AG09309 (cell line): ENCODE measurements around the gene RNASEH1.
"Not testable (repeated sequence)": the region's sequence is repeated elsewhere in the genome, so short reads cannot be mapped to it uniquely, and the experiment has no call there.

Source experiments
- DNase-seq: peaks from one replicate; pipeline ENCODE4 v3.0.0-alpha.2; 2010; ENCODE audit warnings: low read depth
- H3K4me3 ChIP-seq: 2 replicates; pipeline ENCODE4 v1.5.1; 2011; ENCODE audit warnings: mild to moderate bottlenecking, low read depth, low read length, moderate library complexity; ENCODE audit not compliant: control insufficient read depth
- TF ChIP-seq, protein P1 (sequence below): IDR thresholded peaks from 2 replicates; pipeline ENCODE4 v1.5.1; 2011; ENCODE audit warnings: mild to moderate bottlenecking, low read depth, low read length, inconsistent platforms; ENCODE audit not compliant: insufficient read depth, control insufficient read depth; ENCODE audit errors: missing control alignments

RNASEH1 gene

DNA sequence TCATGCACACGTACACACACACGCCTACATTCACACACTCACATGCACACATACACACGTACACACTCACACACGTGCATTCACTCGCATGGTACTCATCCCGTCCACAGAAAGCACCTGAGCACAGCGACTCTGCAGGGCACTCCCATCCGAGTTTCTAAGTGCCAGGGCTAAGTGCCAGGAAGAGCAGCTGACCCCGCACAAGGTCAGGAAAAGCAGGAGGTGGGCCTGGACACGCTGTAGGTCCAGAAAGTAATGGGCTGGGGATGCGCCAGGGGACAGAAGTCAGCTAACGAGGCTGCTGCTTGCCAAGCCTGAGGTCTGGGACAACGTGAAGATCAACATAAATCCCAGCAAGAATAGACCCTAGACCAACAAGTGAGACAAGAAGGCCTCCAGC lies 54.6 kb downstream of the RNASEH1 start:
- TF ChIP-seq, protein P1, sequence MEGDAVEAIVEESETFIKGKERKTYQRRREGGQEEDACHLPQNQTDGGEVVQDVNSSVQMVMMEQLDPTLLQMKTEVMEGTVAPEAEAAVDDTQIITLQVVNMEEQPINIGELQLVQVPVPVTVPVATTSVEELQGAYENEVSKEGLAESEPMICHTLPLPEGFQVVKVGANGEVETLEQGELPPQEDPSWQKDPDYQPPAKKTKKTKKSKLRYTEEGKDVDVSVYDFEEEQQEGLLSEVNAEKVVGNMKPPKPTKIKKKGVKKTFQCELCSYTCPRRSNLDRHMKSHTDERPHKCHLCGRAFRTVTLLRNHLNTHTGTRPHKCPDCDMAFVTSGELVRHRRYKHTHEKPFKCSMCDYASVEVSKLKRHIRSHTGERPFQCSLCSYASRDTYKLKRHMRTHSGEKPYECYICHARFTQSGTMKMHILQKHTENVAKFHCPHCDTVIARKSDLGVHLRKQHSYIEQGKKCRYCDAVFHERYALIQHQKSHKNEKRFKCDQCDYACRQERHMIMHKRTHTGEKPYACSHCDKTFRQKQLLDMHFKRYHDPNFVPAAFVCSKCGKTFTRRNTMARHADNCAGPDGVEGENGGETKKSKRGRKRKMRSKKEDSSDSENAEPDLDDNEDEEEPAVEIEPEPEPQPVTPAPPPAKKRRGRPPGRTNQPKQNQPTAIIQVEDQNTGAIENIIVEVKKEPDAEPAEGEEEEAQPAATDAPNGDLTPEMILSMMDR, result no peak

DNA sequence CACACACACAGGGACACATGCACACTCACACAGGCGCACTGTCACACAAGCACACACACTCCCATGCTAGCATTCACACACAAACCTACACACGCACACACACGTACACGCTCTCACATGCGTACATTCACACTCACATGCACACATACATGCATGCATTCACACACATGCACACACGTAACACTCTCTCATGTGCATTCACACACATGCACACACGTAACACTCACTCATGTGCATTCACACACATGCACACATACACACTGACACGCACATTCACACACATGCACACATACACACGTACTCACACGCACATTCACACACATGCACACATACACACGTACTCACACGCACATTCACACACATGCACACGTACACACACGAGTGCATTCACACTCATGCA lies 55.1 kb downstream of the RNASEH1 start:
- no peak overlapping the region for H3K4me3 ChIP-seq
- DNase-seq, result no peak
- TF ChIP-seq, protein P1, result no peak

More for the DNA sequence above, 54.6 kb downstream of the RNASEH1 start:
- DNase-seq, result no peak
- H3K4me3 ChIP-seq, result no peak overlapping the region

DNA sequence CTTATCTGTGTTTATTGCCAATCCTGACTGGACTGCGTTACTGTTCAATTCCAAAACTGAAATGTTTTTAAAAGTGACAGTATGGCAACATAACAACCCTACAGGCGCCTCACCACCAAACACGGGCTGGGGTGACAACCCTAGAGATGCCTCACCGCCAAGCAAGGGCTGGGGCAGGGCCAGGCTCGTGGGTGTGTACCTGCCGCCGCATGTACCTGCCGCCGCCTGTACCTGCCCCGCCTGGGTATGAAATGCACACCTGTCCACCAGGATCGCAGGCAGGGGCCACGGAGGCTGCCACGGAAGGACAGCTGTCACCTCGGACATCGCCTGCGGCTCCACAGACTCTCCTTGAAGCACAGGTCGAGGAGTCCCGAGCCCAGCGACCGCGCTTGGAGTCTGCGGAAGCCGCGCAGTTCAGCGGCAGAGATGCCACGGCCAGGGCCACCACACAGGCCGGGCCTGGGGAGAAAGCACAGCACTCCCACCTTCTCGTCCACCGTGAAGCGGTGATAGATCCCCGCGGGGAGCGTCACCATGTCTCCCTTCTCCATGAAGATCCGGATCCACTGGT lies 57.7 kb downstream of the RNASEH1 start:
- no peak overlapping the region for H3K4me3 ChIP-seq
- no peak for DNase-seq
- TF ChIP-seq, protein P1, result no peak

DNA sequence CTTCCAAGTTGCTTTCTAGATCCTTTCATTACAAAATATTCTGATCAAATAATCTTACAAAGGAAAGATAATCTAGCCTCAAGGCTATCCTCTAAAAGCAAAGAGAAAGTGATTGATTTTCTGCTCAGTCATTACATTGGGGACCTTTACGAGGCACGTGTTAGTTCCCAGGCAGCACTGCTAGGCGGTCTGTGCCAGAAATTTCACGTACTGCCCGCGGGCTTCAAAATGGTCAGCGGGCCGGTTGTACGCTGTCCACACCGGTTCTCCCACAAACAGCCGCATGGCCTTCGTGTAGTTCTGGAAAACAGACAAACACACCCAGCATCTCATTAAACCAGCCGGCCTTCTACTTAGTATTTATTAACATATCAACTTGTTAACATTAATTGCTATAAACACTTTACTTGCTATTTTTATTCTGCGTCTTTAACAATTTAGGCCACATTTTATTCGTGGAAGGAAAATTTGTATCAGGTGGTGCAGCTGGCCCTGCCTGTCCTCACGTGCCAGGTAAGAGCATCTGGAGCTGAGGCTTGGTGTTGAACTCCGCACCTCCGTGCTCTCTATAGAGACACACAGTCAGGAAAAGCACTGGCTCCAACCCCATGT lies 59.2 kb downstream of the RNASEH1 start:
- TF ChIP-seq, protein P1, result no peak
- no peak for DNase-seq
- no peak overlapping the region for H3K4me3 ChIP-seq

DNA sequence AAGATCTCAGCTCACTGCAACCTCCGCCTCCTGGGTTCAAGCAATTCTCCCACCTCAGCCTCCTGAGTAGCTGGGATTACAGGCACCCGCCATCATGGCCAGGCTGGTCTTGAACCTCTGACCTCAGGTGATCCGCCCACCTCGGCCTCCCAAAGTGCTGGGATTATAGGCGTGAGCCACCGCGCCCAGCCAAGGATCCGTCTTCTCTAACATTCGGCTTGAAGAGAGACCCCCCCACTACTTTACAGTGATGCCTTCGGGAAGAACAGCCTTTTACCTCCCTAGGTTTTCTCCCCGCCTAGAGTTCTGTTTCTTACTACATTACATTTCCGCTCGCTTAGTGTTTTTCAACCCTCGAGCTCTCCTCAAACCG lies 61.4 kb downstream of the RNASEH1 start:
- not testable (repeated sequence) for H3K4me3 ChIP-seq, DNase-seq
